ENCODE results near the gene RXRG. TPM values are rescaled to one million over a fixed set of nuclear protein-coding genes. Genes with fewer than 3 reads are reported as not detected.

RXRG gene
- total and polyA plus RNA-seq, 9 of the 15 experiments (the other 6 are each of a cell fraction or from before 2014, with no cell fraction given) = not detected

DNA sequence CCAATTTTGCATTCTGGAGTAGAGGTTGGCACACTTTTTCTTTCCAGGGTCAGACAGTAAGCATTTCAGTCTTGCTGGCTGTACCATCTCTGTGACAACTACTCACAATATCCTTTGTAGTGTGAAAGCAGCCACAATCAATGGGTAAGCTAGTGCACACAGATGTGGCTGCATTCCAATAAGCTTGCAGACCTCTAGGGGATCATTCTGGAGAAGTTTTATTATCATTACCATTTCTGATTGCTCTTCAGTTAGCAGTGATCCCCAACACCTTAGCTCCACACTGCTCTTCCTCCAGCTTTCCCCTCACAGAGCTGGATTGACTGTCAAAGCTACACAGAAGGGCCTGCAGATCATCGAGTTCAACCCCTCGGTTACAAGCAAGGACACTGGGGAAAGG lies 9.1 kb downstream of the RXRG start:
- BruUV-seq (replicated peaks) = no TSS peak
- H3K36me3 ChIP-seq (ENCODE audit: control insufficient read depth, insufficient read depth, low read length) = no peaks in the 10 kb centered on the region
- in situ Hi-C loops (cut with MboI) = no loop called here
- intact Hi-C loops (cut with micrococcal nuclease) = no loop called here
- FAIRE-seq (no peak), ATAC-seq (no peak; the same call in 2 of the 3 replicates), DNase-seq (ENCODE audit: extremely low read depth in 1 of 4, low spot score in 3 of 4) (no peak)
- TF ChIP-seq PTBP1 (IDR thresholded peaks at IDR 0.05; ENCODE audit: low read depth, low read length) (no peak), SNIP1 (IDR thresholded peaks at IDR 0.05; ENCODE audit: low read depth) (no peak), ZNF316 (IDR thresholded peaks at IDR 0.05) (no peak), ZFP1 (CRISPR knock-in tag; IDR thresholded peaks at IDR 0.05) (no peak), PTTG1 (tag; IDR thresholded peaks at IDR 0.05; ENCODE audit: low read depth) (no peak), SAFB2 (IDR thresholded peaks at IDR 0.05; ENCODE audit: borderline replicate concordance, low read depth, low read length, severe bottlenecking) (no peak), TRIM24 (IDR thresholded peaks at IDR 0.05) (no peak), RBM25 (IDR thresholded peaks at IDR 0.05; ENCODE audit: low read depth, low read length, severe bottlenecking) (no peak), STAT5B (CRISPR knock-in tag; IDR thresholded peaks at IDR 0.05) (no peak), SLC30A9 (CRISPR knock-in tag; IDR thresholded peaks at IDR 0.05) (no peak), ZNF174 (CRISPR knock-in tag; IDR thresholded peaks at IDR 0.05) (no peak), HNRNPUL1 (IDR thresholded peaks at IDR 0.05; ENCODE audit: low read length) (no peak), ZNF146 (CRISPR knock-in tag; IDR thresholded peaks at IDR 0.05; ENCODE audit: unreplicated experiment) (no peak)
- H3K79me2 ChIP-seq (ENCODE audit: control insufficient read depth, insufficient read depth, low read length) = no peaks in the 10 kb centered on the region
- CTCF ChIA-PET (ENCODE audit: low intra/inter-chr PET ratio) = no interaction called here
- no peaks in the 10 kb centered on the region; a peak in 2 of 5 replicates for H3K27me3 ChIP-seq (ENCODE audit: control insufficient read depth in 2 of 2, insufficient read depth in 2 of 2, low read length in 2 of 2)
- H3K4me3 ChIP-seq = no peak overlapping the region
- no peaks in the 10 kb centered on the region for H3K9me1 ChIP-seq (ENCODE audit: control insufficient read depth, insufficient read depth, low read length)
- H2AFZ ChIP-seq (ENCODE audit: low read depth, low read length) = no peak overlapping the region
- H4K20me1 ChIP-seq (replicated peaks; ENCODE audit: control insufficient read depth, insufficient read depth, low read length) = no peaks in the 10 kb centered on the region; the same call in 1 of the 2 replicates
- H3K9me3 ChIP-seq (replicated peaks; ENCODE audit: control insufficient read depth, insufficient read depth, low read depth, low read length) = no peaks in the 10 kb centered on the region
- no peak overlapping the region for H3K4me2 ChIP-seq (ENCODE audit: insufficient read depth, low read length)
- H3K27ac ChIP-seq (ENCODE audit: extremely low read depth, low read depth, low read length) = no peak overlapping the region
- POLR2A ChIA-PET = interaction anchor here (0.8 kb wide), 1 partner anchor 23 kb away, joined by 3 read pairs; no protein-coding TSS in a partner anchor
- no peaks in the 10 kb centered on the region for H3K4me1 ChIP-seq (replicated peaks in 1 of 2; ENCODE audit: control insufficient read depth in 2 of 2, insufficient read depth in 2 of 2, low read length in 2 of 2)
- 0% methylated on average over 2 of the region's 2 CpGs for WGBS (ENCODE audit: insufficient coverage, low coverage, missing lambda C conversion rate)
- no peak overlapping the region for H3K9ac ChIP-seq (ENCODE audit: insufficient read depth in 1 of 2, low read depth in 2 of 2, low read length in 2 of 2)
